HepG2 (cell line): ENCODE results near the gene SIAH1. TPM values are rescaled to one million over a fixed set of nuclear protein-coding genes. Genes with fewer than 3 reads are reported as not detected.
A peak's percentile ranks its signal among the peaks of the same experiment; 100 is the strongest.

Experiments
- ARID5B ChIP-seq: IDR thresholded peaks from 2 replicates; pipeline ENCODE4 v1.4.0; 2020; ENCODE audit warnings: mild to moderate bottlenecking, missing genetic modification reagents
- FOSL1 ChIP-seq: sonication (generic); formaldehyde crosslinking; IDR thresholded peaks from 2 replicates; pipeline ENCODE4 v1.9.0; 2021; ENCODE audit warnings: missing genetic modification reagents, borderline replicate concordance
- MIER3 ChIP-seq: IDR thresholded peaks from 2 replicates; pipeline ENCODE4 v1.6.1; 2016; ENCODE audit warnings: missing compliant biosample characterization, borderline replicate concordance
- YEATS4 ChIP-seq: sonication (generic); formaldehyde crosslinking; IDR thresholded peaks from 2 replicates; pipeline ENCODE4 v1.4.0; 2020; ENCODE audit warnings: missing genetic modification reagents, borderline replicate concordance
- ZBTB7A ChIP-seq: sonication (generic); formaldehyde crosslinking; IDR thresholded peaks from 2 replicates; pipeline ENCODE4 v1.8.0; 2022; ENCODE audit warnings: mild to moderate bottlenecking, missing genetic modification reagents
- ZFAT ChIP-seq: sonication (generic); formaldehyde crosslinking; conservative IDR thresholded peaks from 2 replicates; pipeline ENCODE4 v1.8.1; 2023; ENCODE audit warnings: missing genetic modification reagents, inconsistent platforms
- ZFP37 ChIP-seq: sonication (generic); formaldehyde crosslinking; IDR thresholded peaks from 2 replicates; pipeline ENCODE4 v1.4.0; 2020; ENCODE audit warnings: missing genetic modification reagents, borderline replicate concordance
- ZNF556 ChIP-seq: sonication (generic); formaldehyde crosslinking; IDR thresholded peaks from 2 replicates; pipeline ENCODE4 v1.4.0; 2020; ENCODE audit warnings: mild to moderate bottlenecking, missing genetic modification reagents, borderline replicate concordance
- ZNF605 ChIP-seq: sonication (generic); formaldehyde crosslinking; IDR thresholded peaks from 2 replicates; pipeline ENCODE4 v1.8.0; 2022; ENCODE audit warnings: mild to moderate bottlenecking, missing genetic modification reagents
- ZNF691 ChIP-seq: sonication (generic); formaldehyde crosslinking; IDR thresholded peaks from 2 replicates; pipeline ENCODE4 v1.4.0; 2020; ENCODE audit warnings: missing genetic modification reagents, low read depth, mild to moderate bottlenecking, borderline replicate concordance
- ZNF747 ChIP-seq: sonication (generic); formaldehyde crosslinking; IDR thresholded peaks from 2 replicates; pipeline ENCODE4 v1.8.1; 2023; ENCODE audit warnings: missing genetic modification reagents, mild to moderate bottlenecking, borderline replicate concordance
- polyA plus RNA-seq, 8 experiments: library from polyadenylated mRNA; depleted of rRNA in 3 of 8; stranded (reverse) in 7 of 8; unstranded in 1 of 8; fragments of >200 nt; fragmentation: Illumina TruSeq in 4 of 8; extraction: Trizol in 4 of 8; gene quantifications; 2 replicates each; pipeline versions ENCODE4 v1.2.1 to v1.2.3, GENCODE V29; 2011 to 2016; ENCODE audit warnings: low read depth in 4 of 8, missing spikeins in 1 of 8, mixed read lengths in 1 of 8; ENCODE audit not compliant: insufficient read depth in 1 of 8
- total RNA-seq, 5 experiments: library from RNA; depleted of rRNA; stranded (reverse); fragments of >200 nt; fragmentation: Illumina TruSeq; extraction: Trizol; gene quantifications; 2 replicates each; pipeline ENCODE4 v1.2.3, GENCODE V29; 2016; ENCODE audit warnings: low read depth in 1 of 5
- TF ChIP-seq, protein P1 (sequence below): sonication (generic); formaldehyde crosslinking; IDR thresholded peaks from 2 replicates; pipeline ENCODE4 v1.5.1; 2020; ENCODE audit warnings: missing genetic modification reagents, mild to moderate bottlenecking, borderline replicate concordance
- TF ChIP-seq, protein P2 (sequence below), 2 experiments: fragments of 450-650 bp in 1 of 2; sonication (generic) in 1 of 2; formaldehyde crosslinking; IDR thresholded peaks; 2 replicates each; pipeline versions ENCODE4 v1.5.0 to v1.8.0; 2020 to 2022; ENCODE audit warnings: mild to moderate bottlenecking in 1 of 2, missing genetic modification reagents in 1 of 2
- TF ChIP-seq, protein P3 (sequence below): sonication (generic); formaldehyde crosslinking; IDR thresholded peaks from 2 replicates; pipeline ENCODE4 v1.5.1; 2020; ENCODE audit warnings: mild to moderate bottlenecking, missing genetic modification reagents, borderline replicate concordance

SIAH1 gene
- total and polyA plus RNA-seq, 2 of the 13 experiments (the other 11 are each of a cell fraction or from before 2014, with no cell fraction given), result 16.0 to 28.6 TPM

GRCh38 chr16:48409839-48410632 lies 24.8 kb upstream of the SIAH1 start (continued):
- TF ChIP-seq ARID5B (CRISPR knock-in tag) (peak; percentile 93), YEATS4 (CRISPR knock-in tag) (peak; percentile 57), FOSL1 (CRISPR knock-in tag) (peak; percentile 96), ZNF605 (CRISPR knock-in tag) (peak; percentile 81; the same call in 1 of the 2 replicates), ZFAT (CRISPR knock-in tag) (no peak), ZNF691 (CRISPR knock-in tag) (peak; percentile 71; the same call in 1 of the 2 replicates), ZNF556 (CRISPR knock-in tag) (no peak), ZNF747 (no peak), ZBTB7A (CRISPR knock-in tag) (peak; percentile 77; the same call in 1 of the 2 replicates), ZFP37 (CRISPR knock-in tag) (0 out of 2 replicates have a peak, but pooled peaks have one; percentile 26), MIER3 (peak; percentile 92; the same call in 1 of the 2 replicates)
- TF ChIP-seq, protein P1, sequence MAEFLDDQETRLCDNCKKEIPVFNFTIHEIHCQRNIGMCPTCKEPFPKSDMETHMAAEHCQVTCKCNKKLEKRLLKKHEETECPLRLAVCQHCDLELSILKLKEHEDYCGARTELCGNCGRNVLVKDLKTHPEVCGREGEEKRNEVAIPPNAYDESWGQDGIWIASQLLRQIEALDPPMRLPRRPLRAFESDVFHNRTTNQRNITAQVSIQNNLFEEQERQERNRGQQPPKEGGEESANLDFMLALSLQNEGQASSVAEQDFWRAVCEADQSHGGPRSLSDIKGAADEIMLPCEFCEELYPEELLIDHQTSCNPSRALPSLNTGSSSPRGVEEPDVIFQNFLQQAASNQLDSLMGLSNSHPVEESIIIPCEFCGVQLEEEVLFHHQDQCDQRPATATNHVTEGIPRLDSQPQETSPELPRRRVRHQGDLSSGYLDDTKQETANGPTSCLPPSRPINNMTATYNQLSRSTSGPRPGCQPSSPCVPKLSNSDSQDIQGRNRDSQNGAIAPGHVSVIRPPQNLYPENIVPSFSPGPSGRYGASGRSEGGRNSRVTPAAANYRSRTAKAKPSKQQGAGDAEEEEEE (CRISPR knock-in tag), result 0 out of 2 replicates have a peak, but pooled peaks have one; percentile 3
- TF ChIP-seq, protein P2, sequence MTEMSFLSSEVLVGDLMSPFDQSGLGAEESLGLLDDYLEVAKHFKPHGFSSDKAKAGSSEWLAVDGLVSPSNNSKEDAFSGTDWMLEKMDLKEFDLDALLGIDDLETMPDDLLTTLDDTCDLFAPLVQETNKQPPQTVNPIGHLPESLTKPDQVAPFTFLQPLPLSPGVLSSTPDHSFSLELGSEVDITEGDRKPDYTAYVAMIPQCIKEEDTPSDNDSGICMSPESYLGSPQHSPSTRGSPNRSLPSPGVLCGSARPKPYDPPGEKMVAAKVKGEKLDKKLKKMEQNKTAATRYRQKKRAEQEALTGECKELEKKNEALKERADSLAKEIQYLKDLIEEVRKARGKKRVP (CRISPR knock-in tag; IDR thresholded peaks at IDR 0.05), result peak in 1 of 2 experiments; percentile 80; a peak in 2 of 4 replicates
- TF ChIP-seq, protein P3, sequence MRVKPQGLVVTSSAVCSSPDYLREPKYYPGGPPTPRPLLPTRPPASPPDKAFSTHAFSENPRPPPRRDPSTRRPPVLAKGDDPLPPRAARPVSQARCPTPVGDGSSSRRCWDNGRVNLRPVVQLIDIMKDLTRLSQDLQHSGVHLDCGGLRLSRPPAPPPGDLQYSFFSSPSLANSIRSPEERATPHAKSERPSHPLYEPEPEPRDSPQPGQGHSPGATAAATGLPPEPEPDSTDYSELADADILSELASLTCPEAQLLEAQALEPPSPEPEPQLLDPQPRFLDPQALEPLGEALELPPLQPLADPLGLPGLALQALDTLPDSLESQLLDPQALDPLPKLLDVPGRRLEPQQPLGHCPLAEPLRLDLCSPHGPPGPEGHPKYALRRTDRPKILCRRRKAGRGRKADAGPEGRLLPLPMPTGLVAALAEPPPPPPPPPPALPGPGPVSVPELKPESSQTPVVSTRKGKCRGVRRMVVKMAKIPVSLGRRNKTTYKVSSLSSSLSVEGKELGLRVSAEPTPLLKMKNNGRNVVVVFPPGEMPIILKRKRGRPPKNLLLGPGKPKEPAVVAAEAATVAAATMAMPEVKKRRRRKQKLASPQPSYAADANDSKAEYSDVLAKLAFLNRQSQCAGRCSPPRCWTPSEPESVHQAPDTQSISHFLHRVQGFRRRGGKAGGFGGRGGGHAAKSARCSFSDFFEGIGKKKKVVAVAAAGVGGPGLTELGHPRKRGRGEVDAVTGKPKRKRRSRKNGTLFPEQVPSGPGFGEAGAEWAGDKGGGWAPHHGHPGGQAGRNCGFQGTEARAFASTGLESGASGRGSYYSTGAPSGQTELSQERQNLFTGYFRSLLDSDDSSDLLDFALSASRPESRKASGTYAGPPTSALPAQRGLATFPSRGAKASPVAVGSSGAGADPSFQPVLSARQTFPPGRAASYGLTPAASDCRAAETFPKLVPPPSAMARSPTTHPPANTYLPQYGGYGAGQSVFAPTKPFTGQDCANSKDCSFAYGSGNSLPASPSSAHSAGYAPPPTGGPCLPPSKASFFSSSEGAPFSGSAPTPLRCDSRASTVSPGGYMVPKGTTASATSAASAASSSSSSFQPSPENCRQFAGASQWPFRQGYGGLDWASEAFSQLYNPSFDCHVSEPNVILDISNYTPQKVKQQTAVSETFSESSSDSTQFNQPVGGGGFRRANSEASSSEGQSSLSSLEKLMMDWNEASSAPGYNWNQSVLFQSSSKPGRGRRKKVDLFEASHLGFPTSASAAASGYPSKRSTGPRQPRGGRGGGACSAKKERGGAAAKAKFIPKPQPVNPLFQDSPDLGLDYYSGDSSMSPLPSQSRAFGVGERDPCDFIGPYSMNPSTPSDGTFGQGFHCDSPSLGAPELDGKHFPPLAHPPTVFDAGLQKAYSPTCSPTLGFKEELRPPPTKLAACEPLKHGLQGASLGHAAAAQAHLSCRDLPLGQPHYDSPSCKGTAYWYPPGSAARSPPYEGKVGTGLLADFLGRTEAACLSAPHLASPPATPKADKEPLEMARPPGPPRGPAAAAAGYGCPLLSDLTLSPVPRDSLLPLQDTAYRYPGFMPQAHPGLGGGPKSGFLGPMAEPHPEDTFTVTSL (CRISPR knock-in tag), result peak; percentile 66; the same call in 1 of the 2 replicates
